GM18870 (cell line): ENCODE measurements around the gene ZNF423.
"Not testable (repeated sequence)": the region's sequence is repeated elsewhere in the genome, so short reads cannot be mapped to it uniquely, and the experiment has no call there.

Source experiments
- ATAC-seq: cut with Tn5 transposase; IDR thresholded peaks from one replicate; pipeline ENCODE4 v1.9.1; 2021; ENCODE audit warnings: moderate library complexity; ENCODE audit not compliant: unreplicated experiment

Gene ZNF423

GRCh38 chr16:49564496-49565229 lies 291.2 kb downstream of the ZNF423 start:
- no peak for ATAC-seq

GRCh38 chr16:49563666-49564065 lies 292.2 kb downstream of the ZNF423 start:
- ATAC-seq, result no peak

GRCh38 chr16:49562894-49563293 lies 293.0 kb downstream of the ZNF423 start:
- not testable (repeated sequence) for ATAC-seq

GRCh38 chr16:49562228-49562627 lies 293.7 kb downstream of the ZNF423 start:
- ATAC-seq, result no peak

DNA sequence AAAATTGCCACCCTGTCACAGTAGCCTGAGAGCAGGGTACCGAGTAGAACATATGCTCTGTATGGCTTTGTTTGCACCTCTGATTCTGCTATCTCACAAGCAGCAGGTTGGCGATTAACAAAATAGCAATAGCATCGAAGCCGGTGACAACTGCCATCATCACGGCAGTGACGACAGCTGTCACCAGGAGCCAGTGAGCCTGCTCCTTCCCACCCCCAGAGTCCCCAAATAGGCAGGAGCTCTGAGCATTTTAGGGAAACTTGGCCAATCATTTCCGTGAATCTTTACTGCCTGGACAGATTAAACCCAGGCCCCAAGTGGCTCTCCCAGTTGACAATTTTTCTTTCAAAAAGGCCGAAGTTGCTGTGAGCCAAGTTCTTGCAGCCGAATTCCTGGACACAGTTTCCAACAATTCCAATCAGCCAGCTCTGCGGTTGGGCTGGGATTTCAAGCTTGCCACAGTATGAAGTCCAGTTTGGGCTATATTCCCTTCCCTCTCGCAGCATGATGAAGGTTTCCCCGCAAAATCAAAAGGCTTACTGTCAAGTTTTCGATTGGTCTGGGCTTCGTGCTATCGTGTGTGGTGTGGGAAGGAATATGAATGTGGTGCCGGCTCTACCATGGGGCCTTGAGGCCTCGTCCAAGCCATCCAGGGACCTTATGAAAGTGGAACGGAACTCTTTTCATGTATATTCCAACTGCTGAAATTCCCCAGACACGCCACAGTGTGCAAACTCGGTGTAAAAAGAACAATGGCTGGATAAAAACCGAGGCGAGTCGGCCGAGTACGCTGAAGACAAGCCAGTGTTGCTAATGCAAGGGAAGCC lies 295.7 kb downstream of the ZNF423 start:
- no peak for ATAC-seq

GRCh38 chr16:49559242-49559641 lies 296.7 kb downstream of the ZNF423 start:
- ATAC-seq, result no peak

GRCh38 chr16:49558451-49558850 lies 297.5 kb downstream of the ZNF423 start:
- ATAC-seq, result no peak

- ATAC-seq, result no peak
These were observed 299.1 kb downstream of the ZNF423 start for GRCh38 chr16:49556606-49557446.

DNA sequence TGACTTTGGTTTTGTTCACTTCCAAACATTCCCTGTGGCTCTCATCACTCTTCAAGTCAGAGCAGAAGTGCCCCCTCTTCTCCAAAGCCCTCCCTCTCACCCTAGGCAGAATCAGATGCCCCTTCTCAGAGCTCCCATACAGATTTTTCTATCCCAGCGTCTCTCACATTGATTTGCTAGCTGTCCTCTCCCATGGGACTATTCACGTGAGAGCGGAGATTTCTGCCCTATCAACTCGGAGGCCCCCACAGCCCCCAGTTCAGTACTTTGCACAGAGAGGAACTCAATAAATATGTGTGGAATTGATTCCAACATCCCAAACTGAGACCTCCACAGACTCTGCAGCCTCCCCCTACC lies 299.7 kb downstream of the ZNF423 start:
- no peak for ATAC-seq

GRCh38 chr16:49554681-49555080 lies 301.2 kb downstream of the ZNF423 start:
- ATAC-seq, result no peak

DNA sequence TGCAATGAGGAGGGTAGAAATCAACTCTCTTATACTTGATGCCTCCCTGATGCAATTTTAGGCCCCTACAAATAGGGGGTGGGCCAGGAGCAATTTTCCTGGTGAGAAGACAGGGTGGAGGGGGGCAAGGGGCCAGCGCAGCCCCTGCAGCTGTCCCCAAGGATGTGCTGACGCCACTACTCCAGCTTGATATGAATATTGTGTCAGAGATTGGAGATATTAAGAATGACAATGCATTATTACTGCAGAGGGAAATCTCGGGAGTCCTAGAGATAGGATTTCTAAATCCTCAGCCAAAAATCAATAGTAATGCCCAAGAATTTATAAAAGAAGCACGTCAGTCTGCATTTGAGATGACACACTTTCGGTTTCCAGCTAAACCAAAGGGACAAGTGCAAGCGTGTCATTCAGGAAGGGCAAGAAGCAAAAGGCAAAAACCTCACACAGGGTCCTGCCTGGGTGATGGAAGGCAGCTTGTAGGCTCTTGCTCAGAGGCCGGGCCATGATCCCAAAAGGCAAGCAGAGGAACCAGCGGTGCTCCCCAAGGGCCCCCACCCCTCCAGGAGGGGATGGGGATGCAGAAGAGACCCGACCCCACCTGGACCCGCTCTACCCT lies 303.5 kb downstream of the ZNF423 start:
- ATAC-seq, result no peak

DNA sequence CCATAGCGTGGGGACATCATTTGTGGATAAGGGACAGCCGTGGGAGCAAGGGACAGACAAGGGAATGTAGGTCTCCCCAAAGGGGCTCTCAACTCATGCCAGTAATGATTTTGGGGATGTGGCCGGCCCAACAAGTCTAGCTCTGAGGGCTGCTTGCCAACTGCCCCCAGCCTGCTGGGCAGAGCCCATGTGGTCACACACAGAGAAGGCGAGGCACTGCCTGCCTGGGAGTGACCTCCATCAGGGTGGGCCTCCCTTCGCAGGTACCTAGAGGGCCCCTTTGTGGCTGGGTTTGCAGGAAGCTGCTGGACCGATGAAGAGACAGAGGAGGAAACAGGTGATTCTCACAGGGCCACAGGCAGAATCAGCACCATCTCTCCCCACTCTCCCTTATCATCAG lies 305.2 kb downstream of the ZNF423 start:
- no peak for ATAC-seq

GRCh38 chr16:49550140-49550539 lies 305.8 kb downstream of the ZNF423 start:
- no peak for ATAC-seq

DNA sequence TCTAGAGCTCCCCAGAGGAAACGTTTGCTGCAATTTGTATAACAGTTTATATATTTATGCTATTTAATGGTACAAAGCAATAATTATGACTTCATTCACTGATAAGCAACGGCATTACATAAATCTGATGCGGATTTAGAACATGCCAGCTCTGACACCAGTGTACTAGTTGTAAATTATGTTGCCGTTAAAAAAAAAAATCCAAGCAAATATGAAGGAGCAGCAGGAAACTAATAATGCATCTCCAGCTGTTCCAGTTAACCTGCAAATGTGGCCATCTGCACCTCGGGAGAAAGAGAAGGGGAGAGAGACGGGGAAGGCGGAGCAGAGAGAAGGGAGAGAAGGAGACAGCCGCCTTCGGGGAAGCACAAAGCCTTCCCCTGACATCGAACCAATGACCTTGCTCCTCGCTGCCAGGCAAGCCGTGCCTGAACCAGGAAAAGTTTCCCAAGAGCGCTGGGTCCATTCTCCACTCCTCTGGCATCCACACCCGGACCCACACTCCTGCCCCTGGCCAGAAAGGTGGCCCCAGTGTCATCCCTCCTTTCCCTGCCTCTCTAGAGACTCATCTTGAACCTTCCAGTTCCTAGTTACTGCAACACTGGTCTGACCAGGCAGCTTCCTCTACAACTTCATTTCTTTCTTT lies 307.5 kb downstream of the ZNF423 start:
- ATAC-seq, result no peak

GRCh38 chr16:49547448-49547847 lies 308.5 kb downstream of the ZNF423 start:
- no peak for ATAC-seq

DNA sequence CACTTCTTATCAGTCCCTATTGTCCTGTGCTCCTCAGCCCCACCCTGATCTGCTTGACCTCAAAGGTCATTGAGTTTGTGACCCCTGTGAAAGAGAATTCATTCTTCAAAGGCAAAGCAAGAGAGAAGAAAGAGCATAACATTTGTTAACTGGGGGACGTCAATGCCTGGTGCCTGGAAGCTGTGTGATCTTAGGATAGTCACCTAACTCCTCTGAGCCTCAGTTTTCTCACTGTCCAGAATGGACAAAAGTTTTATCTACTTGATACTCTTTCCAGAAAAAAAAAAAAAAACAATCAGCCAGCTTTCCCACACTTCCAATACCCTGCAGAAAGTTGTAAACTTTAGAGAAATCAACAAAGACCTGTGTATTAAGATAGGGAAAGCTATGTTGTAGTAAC lies 309.2 kb downstream of the ZNF423 start:
- ATAC-seq, result no peak

DNA sequence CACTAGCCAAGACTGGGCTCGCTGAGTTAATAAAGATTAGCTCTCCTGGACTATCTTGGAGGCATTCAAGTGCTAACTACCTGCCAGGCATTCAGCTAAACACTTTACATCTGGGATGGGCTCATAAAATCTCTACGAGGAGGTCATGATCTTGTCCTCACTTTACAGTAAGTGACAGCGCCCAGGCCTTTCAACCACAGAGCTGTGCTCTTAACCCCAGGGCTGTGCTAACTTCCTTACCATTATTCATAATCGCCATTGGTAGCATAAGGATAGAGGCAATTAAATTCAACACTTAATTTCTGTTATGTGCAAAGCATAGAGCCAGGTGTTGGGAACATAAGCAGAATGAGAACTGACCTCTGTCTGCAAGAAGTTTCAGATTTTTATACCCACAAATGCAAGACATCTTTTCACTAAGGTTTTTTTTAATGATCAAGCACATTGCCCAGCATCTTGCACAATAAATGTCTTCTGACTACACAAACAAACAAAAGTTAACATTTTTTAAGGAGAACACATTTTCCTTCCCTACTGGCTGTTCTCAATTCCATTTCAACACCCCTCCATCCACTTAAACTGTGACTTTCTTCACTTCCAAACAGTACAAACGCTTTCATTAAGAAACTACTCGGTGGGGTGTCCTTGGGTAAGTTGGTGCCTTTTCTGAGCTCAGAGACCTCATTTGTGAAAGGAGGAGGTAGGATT lies 310.0 kb downstream of the ZNF423 start:
- no peak for ATAC-seq

DNA sequence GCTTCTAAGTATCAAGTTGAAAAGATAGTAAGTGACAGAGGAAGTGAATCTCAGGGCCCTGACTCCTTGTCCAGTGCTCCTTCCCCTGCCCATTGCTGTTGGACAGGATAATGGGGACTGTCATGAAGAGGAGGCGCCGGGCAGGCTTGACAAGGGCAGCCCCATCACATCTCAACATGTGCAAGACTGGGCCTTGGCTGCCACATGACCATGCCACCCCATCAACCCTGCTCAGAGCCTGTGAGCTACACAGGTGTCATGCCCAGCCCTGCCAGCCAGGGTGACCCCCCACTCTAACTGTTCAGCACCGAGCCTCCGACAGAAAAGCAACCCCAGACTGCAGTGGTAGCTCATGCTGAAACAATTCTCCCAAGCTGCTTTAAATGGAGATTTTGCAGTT lies 310.7 kb downstream of the ZNF423 start:
- no peak for ATAC-seq

DNA sequence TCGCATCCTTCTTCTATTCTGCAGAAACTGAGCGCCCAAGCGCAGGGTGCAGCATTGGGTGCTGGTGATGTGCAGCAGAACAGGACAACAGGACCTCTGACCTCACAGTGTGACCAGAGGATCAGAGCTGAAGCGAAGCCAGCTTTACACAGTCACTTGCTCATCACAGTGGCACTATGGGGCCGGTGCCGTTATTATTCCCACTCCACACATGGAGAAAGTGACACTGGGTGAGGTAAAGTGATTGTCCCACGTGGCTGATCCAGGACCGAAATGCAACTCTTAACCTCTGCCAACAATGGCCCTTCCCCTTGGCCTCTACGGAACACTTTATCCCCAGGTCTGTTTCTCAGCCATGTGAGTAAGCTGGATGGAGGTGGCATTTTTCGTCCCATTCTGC lies 311.1 kb downstream of the ZNF423 start:
- ATAC-seq, result no peak

GRCh38 chr16:49543631-49543946 lies 312.3 kb downstream of the ZNF423 start:
- no peak for ATAC-seq
